Effector memory CD8-positive, alpha-beta T cell (primary cell): Measurements from ENCODE around the gene LBHD1.
A peak's percentile ranks its signal among the peaks of the same experiment; 100 is the strongest.
"Not testable (repeated sequence)": the region's sequence is repeated elsewhere in the genome, so short reads cannot be mapped to it uniquely, and the experiment has no call there.

Experiments used
- ATAC-seq: fragments of 150-1000 bp; cut with Tn5 transposase; replicated peaks from 2 replicates; pipeline ENCODE4 v1.10.0; 2021; ENCODE audit warnings: mild to moderate bottlenecking, moderate library complexity
- DNase-seq, 3 experiments: peaks; one replicate each; pipeline ENCODE4 v3.0.0; 2021
- H3K27ac Mint-ChIP-seq, 2 donors: one replicate each; pipeline ENCODE4 v1.8.0; 2022; ENCODE audit warnings: mild to moderate bottlenecking in 2 of 2, mixed read lengths in 2 of 2, moderate library complexity in 2 of 2
- H3K27me3 Mint-ChIP-seq, 2 donors: one replicate each; pipeline ENCODE4 v1.8.0; 2022; ENCODE audit warnings: mixed read lengths in 2 of 2
- H3K36me3 Mint-ChIP-seq: one replicate; pipeline ENCODE4 v1.8.0; 2022; ENCODE audit warnings: mild to moderate bottlenecking, moderate library complexity, mixed read lengths; ENCODE audit not compliant: insufficient read depth
- H3K4me1 Mint-ChIP-seq, 2 donors: one replicate each; pipeline ENCODE4 v1.8.0; 2022; ENCODE audit warnings: low read depth in 2 of 2, mixed read lengths in 2 of 2
- H3K4me3 Mint-ChIP-seq, 2 donors: one replicate each; pipeline ENCODE4 v1.8.0; 2022; ENCODE audit warnings: mild to moderate bottlenecking in 2 of 2, mixed read lengths in 2 of 2, moderate library complexity in 2 of 2
- H3K9me3 Mint-ChIP-seq, 2 donors: one replicate each; pipeline ENCODE4 v1.8.0; 2022; ENCODE audit warnings: mixed read lengths in 2 of 2

LBHD1 gene

DNA sequence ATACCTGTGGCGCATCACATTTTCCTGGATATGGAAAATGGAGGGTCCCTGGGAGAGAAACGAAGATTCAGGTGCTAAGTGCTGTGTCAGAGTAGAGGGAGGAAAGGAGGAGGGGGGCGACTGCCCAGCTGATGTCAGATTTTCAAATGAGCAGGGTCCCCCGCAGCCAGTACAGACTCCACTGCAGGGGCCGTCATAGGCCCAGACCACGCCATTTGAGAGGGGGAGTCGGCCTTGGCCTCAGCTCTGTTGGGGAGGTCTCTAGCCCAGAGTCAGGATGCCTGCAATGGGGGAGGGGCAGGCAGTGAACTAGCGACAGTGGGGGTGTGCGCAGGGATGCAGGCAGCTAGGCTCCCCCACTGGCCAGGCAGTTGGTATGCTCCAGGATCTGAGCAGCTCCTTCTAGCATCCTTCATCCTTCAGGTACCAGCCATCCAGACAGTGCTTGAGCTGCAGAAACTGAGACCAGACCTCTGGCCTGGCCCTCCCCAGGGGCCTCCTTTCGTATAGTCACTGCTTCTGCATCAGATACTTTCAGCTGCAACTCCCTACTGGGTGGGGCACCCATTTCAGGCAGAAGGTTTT lies 35.3 kb upstream of the LBHD1 start, which contains the start of the genes BSCL2 and GNG3:
BSCL2 (minus strand) TSS at position 148 of the 585 bp plus-strand sequence. CDS start 229 bp downstream, outside the sequence.
GNG3 (plus strand) TSS at position 400 of the 585 bp plus-strand sequence. CDS start 620 bp downstream, outside the sequence.
- Mint-ChIP-seq H3K27ac (peak within 1 kb of the TSS; percentile 94 to 95), H3K36me3 (peaks cover 53% of the 10 kb centered on the region), H3K27me3 (no peaks in the 10 kb centered on the region), H3K4me3 (peak within 1 kb of the TSS; percentile 89 to 90), H3K4me1 (peaks cover 29 to 35% of the 10 kb centered on the region in 2 donors), H3K9me3 (no peaks in the 10 kb centered on the region)
- ATAC-seq (no peak), DNase-seq (no peak)

DNA sequence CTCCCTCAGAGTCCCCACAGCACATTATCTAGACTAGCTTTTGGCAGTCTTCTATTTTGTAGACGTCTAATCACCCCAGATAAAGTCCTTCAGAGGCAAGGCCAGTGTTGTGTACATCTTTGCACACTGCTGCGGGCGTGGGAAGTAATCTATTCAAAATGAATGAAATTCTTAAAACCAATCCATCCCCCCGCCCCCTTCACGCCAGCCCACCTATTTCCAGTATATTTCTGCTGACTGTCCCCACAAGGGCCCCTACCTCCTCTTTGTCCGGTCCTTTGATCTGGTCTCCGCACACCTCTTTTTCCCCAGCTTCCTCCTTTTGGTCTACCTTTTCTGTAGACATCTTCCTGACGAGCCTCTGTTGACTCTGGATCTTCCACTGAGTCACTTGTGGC lies 34.8 kb upstream of the LBHD1 start:
- DNase-seq (no peak), ATAC-seq (no peak)
- peak overlapping the region in 1 of 2 donors; percentile 32 for H3K27ac Mint-ChIP-seq
- H3K4me3 Mint-ChIP-seq = peak overlapping the region; percentile 88 to 89
- H3K9me3 Mint-ChIP-seq = no peaks in the 10 kb centered on the region
- no peaks in the 10 kb centered on the region for H3K27me3 Mint-ChIP-seq
- peaks cover 29 to 35% of the 10 kb centered on the region in 2 donors for H3K4me1 Mint-ChIP-seq
- peaks cover 51% of the 10 kb centered on the region for H3K36me3 Mint-ChIP-seq

DNA sequence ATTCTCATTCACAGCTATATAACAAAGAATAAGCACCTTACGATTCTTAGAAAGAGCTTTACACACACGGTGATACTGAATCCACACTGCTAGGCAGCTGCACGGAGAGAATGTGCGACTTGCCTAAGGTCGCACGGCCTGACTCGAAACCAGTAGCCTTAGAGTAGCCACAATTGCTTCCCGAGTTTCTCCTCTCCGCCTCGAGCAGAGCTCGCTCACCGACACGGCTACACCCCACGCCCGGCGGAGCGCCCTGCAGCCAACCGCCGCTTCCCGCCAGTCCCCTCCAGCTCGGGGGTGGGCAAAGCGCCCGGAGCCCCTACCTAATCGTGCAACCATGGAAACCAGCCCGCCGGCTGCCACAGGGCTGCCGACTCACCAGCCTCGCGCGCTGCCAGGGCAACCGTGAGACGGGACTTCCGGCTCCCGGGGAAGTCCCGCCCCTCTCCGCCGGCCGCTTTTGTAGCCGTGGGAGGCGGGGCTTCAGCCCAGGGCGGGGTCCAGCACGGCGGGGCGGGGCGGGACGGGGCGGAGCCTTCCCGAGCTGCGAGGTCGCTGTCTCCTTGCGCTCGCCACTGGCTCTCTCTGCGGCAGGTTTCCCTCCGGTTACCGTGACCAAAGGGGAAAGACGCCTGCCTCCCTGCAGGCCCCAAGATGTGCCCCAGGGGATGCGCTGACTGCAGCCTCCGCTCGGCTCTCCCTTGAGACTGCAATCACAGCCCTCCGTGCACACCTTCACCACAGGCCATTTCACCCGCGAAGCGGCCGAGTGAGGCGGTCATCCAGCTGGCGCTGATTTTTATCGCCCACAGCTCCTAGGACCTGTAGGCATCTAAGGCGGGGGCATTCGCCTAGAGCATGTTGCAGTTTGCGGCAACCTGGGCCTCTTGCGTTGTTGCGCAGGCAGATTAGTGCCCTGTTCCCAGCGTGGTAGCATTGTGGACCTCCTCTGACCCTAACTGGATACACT lies 34.1 kb upstream of the LBHD1 start:
- peak; percentile 67 for ATAC-seq

DNA sequence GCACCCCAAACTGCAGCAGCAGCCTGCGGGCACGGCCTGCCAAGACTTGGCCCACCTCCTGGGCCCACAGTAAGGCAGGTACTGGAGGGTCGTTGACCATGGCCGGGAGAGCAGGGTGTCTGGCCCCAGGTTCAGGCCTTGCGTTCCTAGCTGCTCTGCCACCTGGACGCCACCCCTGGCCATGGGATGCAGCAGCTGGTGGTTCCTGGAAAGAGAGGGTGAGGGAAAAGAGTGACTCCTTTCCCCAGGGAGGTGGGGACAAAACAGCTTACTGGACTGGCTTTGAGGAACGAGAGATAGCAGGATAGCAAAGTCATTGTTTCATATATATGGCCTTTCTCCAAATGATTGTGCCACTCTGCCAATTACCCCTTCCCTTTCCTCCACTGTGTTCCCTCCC lies 33.3 kb upstream of the LBHD1 start:
- H3K4me1 Mint-ChIP-seq = peaks cover 29 to 35% of the 10 kb centered on the region in 2 donors
- ATAC-seq (no peak), DNase-seq (no peak)
- H3K27ac Mint-ChIP-seq = peak overlapping the region; percentile 90
- H3K4me3 Mint-ChIP-seq = peak overlapping the region; percentile 88 to 89
- no peaks in the 10 kb centered on the region for H3K27me3 Mint-ChIP-seq
- peaks cover 40% of the 10 kb centered on the region for H3K36me3 Mint-ChIP-seq
- H3K9me3 Mint-ChIP-seq = no peaks in the 10 kb centered on the region

More for the DNA sequence above, 34.1 kb upstream of the LBHD1 start:
- Mint-ChIP-seq H3K27me3 (no peaks in the 10 kb centered on the region), H3K9me3 (no peaks in the 10 kb centered on the region), H3K4me3 (peak overlapping the region; percentile 88 to 89), H3K4me1 (peaks cover 29 to 35% of the 10 kb centered on the region in 2 donors), H3K27ac (peak overlapping the region; percentile 90), H3K36me3 (peaks cover 48% of the 10 kb centered on the region)
- DNase-seq = peak; percentile 88 to 92 (median 90)

DNA sequence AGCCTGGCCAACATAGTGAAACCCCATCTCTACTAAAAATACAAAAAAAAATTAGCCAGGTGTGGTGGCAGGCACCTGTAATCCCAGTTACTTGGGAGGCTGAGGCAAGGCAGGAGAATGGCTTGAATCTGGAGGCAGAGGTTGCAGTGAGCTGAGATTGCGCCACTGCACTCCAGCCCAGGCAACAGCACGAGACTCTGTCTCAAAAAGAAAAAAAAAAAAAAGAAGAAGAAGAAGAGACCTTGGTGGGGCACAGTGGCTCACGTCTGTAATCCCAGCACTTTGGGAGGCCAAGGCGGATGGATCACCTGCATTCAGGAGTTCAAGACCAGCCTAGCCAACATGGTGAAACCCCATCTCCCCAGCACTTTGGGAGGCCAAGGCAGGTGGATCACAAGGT lies 31.9 kb upstream of the LBHD1 start:
- H3K27ac Mint-ChIP-seq, DNase-seq, ATAC-seq, H3K9me3 Mint-ChIP-seq, H3K27me3 Mint-ChIP-seq: not testable (repeated sequence)
- Mint-ChIP-seq H3K36me3 (peaks cover 25% of the 10 kb centered on the region), H3K4me1 (peaks cover 18 to 22% of the 10 kb centered on the region in 2 donors), H3K4me3 (peak overlapping the region in 1 of 2 donors; percentile 8)

DNA sequence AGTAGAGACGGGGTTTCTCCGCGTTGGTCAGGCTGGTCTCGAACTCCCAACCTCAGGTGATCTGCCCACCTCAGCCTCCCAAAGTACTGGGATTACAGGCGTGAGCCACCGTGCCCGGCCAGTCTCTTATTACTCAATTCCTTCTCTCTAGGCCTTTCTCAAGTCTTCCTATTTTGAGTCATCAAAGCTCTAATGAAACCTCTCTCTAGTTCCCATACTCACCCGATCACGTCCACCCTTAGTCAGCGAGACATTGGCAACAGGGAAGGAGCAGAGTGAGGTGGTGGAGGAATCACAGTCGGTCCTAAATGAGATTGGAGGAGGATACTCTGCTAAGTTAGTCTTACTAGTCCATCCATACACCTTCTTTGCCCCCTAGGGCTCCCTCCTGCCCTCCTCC lies 30.2 kb upstream of the LBHD1 start:
- Mint-ChIP-seq H3K27me3 (no peaks in the 10 kb centered on the region), H3K27ac (no peak overlapping the region), H3K4me1 (peaks cover 13 to 15% of the 10 kb centered on the region in 2 donors), H3K36me3 (peaks cover 28% of the 10 kb centered on the region), H3K9me3 (no peaks in the 10 kb centered on the region), H3K4me3 (no peak overlapping the region)
- no peak for DNase-seq
- ATAC-seq = no peak

DNA sequence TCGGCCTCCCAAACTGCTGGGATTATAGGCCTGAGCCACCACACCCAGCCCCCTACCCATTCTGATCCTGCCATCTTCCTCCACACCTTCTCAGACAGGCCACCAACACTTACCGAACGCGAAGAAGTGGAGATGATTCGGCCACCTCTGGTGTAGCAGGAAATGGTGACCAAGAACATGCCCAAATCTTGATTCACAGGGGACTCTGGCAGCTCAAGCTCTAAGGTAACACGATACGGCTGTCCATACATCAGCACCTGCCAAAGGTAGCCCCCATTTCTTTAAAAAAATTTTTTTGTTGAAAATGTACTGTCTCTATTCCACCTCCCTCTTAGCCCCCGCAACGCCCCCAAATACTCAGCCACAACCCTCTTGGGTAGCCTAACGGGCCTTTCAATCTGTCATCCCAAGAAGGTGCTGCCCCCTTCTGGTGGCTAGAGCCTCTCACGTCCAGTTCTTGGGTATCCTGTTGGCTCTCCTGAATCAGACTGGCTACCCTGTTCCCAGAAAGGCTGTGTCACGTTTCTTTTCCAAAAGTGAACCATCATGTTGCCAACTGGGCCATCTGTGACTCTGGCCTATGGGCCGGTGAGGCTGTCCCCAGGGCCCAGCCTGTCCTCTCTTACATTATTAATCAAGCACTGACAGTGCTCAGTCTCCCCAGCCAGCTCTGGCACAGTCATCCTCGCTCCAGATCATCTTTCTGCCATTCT lies 22.5 kb upstream of the LBHD1 start:
- ATAC-seq (peak; percentile 85), DNase-seq (peak; percentile 74 to 76 (median 74))
- peaks cover 5 to 6% of the 10 kb centered on the region in 2 donors for H3K4me1 Mint-ChIP-seq
- H3K9me3 Mint-ChIP-seq = no peaks in the 10 kb centered on the region
- peaks cover 8% of the 10 kb centered on the region for H3K36me3 Mint-ChIP-seq
- no peak overlapping the region for H3K4me3 Mint-ChIP-seq
- peak overlapping the region; percentile 18 to 22 for H3K27ac Mint-ChIP-seq
- H3K27me3 Mint-ChIP-seq = no peaks in the 10 kb centered on the region

DNA sequence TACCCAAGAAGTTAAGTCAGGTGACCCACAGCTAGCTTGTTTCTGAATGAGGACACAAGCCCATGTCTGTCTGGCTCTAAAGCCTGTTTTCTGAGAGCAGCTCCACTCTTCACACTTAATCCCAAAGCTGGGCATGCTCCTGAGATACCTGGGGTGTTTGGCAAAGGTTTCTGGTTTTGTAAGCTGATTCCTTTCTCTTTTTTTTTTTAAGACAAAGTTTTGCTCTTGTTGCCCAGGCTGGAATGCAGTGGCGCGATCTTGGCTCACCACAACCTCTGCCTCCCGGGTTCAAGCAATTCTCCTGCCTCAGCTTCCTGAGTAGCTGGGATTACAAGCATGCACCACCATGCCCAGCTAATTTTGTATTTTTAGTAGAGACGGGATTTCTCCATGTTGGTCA lies 21.6 kb upstream of the LBHD1 start:
- DNase-seq, H3K4me3 Mint-ChIP-seq, H3K4me1 Mint-ChIP-seq, H3K9me3 Mint-ChIP-seq, H3K27ac Mint-ChIP-seq, H3K27me3 Mint-ChIP-seq, ATAC-seq: not testable (repeated sequence)
- peaks cover 11% of the 10 kb centered on the region for H3K36me3 Mint-ChIP-seq

DNA sequence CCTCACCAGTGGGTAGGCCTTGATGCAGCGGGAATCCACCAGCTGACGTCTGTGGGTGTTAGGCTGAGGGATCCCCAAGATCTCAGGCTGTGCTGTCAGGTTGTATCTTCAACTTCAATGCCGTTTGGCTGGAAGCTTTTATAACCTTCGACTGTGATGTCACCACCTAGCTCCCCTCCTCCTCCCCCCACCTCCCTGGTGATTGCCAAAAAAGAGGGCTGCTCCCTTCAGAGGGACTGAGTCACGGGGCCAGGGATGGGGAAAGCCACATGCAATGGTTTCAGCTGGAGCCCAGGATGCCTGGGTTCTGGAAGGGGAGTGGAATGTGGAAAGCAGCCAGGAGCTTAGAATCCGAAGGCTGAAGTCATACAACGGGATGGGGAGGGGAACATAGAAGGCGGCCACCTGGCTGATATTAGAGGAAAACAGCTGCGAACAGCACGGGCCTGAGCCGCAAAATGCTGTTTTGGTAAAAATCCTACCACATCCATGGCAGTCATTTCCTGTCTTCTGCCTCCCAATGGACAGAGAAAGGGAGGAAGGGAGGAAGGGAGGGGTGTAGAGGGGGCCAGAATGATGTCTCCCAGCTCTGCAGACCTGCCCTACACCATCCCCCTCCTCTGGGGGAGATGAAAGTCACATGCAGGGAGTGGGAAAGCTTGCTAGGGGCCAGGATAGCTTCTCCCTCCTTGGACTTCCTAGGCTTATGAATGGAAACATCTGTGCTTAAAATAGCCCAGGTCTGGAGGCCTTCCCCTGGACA lies 17.5 kb upstream of the LBHD1 start, which contains the start of gene LRRN4CL:
LRRN4CL (minus strand) TSS at position 110 of the 763 bp plus-strand sequence. CDS start 1,022 bp downstream, outside the sequence.
- Mint-ChIP-seq H3K4me1 (peaks cover under 1 to 2% of the 10 kb centered on the region in 2 donors), H3K4me3 (no peak within 1 kb of the TSS), H3K27ac (no peak within 1 kb of the TSS), H3K27me3 (no peaks in the 10 kb centered on the region), H3K36me3 (peaks cover 3% of the 10 kb centered on the region), H3K9me3 (no peaks in the 10 kb centered on the region)
- no peak for ATAC-seq
- DNase-seq = no peak

DNA sequence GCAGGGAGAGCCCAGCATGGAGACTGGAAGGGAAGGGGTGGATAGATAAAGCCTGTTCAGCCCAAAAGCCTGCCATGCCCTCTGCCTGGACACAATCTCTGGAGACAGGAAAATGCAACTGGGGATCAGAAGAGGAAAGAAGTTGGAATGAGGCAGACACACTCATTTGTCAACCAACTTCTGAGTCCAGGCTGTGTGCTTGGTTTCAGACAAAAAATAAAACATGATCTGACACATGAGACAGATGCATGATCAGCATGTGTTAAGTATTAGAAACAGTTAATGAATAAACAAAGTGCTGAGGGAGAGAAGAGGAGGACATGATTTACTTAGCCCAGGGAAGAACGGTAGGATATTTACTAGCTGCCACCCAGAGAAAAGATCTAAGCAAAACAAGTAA lies 16.4 kb upstream of the LBHD1 start:
- H3K4me3 Mint-ChIP-seq = no peak overlapping the region
- no peak overlapping the region for H3K27ac Mint-ChIP-seq
- ATAC-seq (no peak), DNase-seq (no peak)
- H3K27me3 Mint-ChIP-seq = no peaks in the 10 kb centered on the region
- H3K36me3 Mint-ChIP-seq = peaks cover 3% of the 10 kb centered on the region
- H3K4me1 Mint-ChIP-seq = no peaks in the 10 kb centered on the region
- H3K9me3 Mint-ChIP-seq = no peaks in the 10 kb centered on the region

DNA sequence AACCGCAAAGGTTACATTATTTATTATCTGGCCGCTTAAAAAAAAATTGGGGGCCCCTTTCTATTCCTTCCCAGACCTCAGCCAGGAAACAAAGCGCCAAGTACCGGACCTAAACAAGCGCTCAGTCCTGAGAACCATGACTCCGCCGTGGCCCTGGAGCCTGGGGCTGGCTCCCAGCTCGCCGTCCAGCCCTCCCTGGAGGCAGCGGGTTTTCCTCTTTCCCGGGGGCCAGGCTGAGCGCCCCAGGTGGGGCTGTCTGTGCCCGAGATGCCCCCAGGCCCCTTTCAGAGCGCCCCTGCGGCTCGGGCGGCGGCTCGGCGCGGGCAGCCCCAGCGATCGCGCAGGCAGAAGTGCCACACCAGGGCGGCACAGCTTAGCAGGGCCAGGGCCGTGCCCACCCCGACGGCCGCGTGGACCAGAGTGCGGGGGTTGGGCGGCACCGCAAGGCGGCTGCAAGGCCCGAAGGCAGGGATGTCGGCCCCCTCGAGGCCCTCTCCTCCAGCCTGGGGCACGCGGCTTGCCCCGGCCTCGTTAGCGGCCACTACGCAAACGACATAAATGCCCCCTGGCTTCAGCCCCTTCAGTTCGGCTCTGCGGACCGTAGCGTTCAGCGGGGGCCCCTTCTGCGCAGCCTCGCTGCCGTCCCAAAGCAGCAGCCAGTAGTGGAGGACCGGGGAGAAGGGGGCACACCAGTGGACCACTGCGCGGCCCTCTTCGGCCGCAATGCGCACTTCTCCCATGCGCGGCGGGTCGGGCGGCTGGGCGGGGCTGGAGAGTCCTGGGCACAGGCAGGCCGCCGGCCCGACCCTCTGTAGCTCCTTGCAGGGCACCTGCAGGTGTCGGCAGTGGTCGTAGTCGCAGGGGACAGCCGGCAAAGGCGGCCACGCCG lies 15.7 kb upstream of the LBHD1 start:
- H3K36me3 Mint-ChIP-seq = peaks cover 3% of the 10 kb centered on the region
- H3K27me3 Mint-ChIP-seq = no peaks in the 10 kb centered on the region
- H3K9me3 Mint-ChIP-seq = no peaks in the 10 kb centered on the region
- DNase-seq (no peak), ATAC-seq (no peak)
- H3K4me3 Mint-ChIP-seq = no peak overlapping the region
- no peaks in the 10 kb centered on the region for H3K4me1 Mint-ChIP-seq
- H3K27ac Mint-ChIP-seq = no peak overlapping the region

DNA sequence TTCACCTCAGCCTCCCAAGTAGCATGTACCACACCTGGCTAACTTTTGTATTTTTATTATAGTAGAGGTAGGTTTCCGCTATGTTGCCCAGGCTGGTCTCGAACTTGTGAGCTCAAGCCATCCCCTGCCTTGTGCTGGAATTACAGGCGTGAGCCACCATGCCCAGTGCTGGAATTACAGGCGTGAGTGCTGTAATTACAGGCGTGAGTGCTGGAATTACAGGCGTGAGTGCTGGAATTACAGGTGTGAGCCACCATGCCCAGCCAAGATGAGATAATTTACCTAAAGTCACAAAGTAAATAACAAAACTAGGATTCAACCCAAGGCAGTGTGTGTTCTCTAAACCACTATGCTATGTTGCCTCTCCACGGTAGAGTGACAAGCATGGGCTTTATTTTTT lies 10.5 kb upstream of the LBHD1 start:
- peaks cover 15% of the 10 kb centered on the region for H3K36me3 Mint-ChIP-seq
- H3K4me3 Mint-ChIP-seq = no peak overlapping the region
- DNase-seq (no peak), ATAC-seq (no peak)
- no peak overlapping the region for H3K27ac Mint-ChIP-seq
- H3K27me3 Mint-ChIP-seq = no peaks in the 10 kb centered on the region
- H3K9me3 Mint-ChIP-seq = no peaks in the 10 kb centered on the region
- H3K4me1 Mint-ChIP-seq = peaks cover 15 to 16% of the 10 kb centered on the region in 2 donors
